HG02870 (cell line): ENCODE measurements around the gene HSPB9.
"Not testable (repeated sequence)": the region's sequence is repeated elsewhere in the genome, so short reads cannot be mapped to it uniquely, and the experiment has no call there.

Experiments used
- ATAC-seq: cut with Tn5 transposase; IDR thresholded peaks from one replicate; pipeline ENCODE4 v1.9.1; 2021; ENCODE audit warnings: mild to moderate bottlenecking, moderate library complexity; ENCODE audit not compliant: unreplicated experiment

HSPB9 gene

DNA sequence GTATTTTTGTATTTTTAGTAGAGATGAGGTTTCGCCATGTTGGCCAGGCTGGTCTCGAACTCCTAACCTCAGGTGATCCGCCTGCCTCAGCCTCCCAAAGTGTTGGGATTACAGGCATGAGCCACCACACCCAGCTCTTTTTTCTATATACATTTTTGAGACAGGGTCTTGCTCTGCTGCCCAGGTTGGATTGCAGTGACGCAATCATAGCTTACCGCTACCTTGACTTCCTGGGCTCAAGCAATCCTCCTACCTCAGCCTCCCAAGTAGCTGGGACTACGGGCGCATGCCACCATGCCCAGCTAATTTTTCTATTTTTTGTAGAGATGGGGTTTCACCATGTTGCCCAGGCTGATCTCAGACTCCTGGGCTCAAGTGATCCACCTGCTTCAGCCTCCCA lies 18.1 kb downstream of the HSPB9 start:
- ATAC-seq, result not testable (repeated sequence)

DNA sequence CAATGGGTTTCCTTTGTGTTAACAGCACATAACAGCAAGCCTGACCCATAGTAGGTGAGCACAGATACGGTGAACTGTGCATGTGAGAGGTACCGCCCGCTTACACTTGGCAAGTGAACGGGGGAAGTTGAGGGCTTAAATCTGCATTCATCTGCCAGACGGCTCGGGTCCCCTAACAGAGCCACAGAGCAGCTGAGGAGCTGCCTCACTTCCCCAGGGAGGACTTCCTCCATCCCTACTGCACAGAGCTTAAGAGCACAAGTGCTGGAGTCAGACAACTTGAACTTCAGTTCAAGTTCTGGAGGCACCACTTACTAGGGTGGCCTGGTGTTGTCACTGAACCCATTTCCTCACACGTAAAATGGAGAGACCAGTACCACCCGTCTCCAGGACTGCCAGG lies 18.8 kb downstream of the HSPB9 start:
- no peak for ATAC-seq

DNA sequence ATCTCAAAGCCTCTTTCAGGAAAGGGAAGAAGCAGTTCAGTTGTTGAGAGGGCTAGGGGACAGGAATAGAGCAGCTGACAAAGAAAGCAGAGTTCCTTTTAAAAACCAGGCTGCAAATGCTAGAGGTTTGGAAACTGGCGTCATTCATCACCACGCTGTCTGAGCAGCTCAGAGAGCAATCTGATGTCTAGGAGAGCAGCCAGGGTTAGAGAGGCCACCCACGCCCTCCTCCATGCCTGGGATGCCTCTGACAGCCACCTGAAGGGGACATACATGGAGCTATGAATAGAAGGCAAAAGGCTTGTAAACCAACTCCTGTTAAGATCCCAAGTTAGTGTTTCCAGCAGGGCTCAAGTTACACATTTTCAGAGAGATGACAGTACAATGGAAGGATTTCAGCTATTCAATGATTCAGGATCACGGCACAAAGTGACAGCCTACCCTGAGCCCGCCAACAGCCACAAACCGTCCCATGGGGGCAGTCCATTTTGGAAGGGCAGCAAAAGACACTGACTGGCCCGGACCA lies 19.8 kb downstream of the HSPB9 start:
- ATAC-seq, result no peak

DNA sequence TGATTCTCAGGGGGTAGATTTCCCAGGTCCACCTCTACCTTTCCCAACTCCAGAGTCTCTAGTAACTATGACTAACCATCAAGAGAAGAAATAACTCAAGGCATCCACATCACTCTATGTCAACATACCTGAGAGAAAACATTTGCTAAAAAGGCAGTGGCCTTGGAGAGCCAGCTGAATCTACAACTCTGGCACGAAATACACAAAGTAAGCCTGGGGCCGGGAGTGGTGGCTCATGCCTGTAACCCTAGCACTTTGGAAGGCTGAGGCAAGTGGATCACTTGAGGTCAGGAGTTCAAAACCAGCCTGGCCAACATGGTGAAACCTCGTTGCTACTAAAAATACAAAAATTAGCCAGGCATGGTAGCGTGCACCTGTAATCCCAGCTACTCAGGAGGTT lies 20.5 kb downstream of the HSPB9 start:
- ATAC-seq, result not testable (repeated sequence)

DNA sequence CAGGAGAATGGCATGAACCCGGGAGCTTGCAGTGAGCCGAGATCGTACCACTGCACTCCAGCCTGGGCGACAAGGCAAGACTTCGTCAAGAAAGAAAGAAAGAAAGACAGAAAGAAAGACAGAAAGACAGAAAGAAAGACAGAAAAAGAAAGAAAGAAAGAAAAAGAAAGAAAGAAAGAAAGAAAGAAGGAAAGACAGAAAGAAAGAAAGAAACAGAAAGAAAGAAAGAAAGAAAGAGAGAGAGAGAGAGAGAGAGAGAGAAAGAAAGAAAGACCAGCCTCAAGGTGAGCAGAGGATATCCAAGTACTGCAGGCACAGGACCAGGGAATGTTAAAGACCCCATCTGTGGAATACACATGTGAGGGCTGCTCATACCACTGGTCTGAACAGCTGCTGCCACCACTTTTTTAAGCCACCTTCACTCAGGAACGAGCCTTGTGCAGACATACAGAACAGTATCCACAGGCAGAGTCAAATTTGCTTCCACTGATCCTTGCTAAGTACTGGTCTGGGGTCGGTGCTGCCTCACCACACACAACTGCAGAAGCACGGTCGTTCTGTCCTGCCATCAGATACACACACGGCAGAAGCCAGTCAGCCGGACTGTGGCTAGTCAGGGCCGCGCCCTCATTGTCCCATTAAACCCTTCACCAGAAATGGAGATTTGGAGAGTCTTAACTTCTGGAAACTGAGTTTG lies 24.5 kb downstream of the HSPB9 start:
- ATAC-seq, result no peak

DNA sequence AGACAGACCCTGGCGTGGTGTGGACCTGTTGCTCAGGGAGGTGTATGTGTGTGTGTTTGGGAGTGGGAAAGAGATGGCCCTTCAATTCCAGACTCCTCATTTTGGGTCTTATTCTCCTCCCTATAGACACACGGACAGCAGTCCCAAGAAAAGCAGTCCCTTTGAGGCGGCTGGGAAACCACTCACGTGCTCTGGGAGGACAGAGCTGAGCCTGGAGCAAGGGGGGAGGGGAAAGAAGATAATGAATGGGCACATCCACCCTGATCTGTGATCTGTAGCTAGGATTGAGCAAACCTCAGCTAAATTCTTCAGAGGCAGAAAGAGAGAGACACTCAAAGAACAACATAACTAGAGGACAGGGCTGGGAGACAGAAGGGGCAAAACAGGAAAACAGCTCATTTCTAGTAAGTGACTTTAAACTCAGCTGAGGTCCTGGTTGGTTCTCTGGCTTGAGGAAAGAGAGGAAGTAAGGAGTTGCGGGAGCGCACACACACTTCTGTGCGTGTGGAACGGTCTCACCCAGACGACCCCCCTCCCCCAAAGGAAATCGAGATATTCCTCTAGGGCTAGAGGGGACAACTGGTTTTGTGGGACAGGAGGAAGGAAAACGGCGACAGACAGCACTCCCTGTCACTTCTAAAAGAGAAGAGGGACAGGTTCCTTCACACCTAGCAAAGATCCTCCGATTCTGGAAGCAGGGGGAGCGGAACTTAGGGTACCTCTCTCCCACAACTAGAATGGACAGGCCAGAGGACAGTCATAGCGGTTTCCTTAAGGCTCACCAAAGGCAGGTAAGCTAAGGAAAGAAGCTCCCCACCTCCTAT lies 31.5 kb downstream of the HSPB9 start:
- ATAC-seq, result no peak

DNA sequence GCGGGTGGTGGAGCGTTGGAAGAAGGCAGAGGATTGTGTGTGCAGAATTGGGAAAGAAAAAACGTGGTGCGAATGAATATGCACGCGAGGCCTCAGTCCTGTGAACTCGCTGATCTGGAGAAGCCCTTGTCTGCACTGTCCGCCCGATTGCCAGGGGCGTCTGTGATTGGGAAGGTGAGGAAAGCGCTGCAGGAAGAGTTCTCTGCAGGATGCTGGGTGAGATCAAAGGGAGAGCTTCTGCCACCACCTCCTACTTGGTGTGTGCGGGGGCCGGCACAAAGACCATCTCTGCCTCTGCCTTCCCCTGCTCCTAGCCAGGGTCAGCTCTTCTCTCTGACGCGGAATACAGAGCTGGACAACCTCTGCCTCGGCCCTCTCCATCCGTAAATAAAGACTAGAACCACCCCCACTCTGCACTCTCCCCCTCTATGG lies 33.0 kb downstream of the HSPB9 start:
- no peak for ATAC-seq

DNA sequence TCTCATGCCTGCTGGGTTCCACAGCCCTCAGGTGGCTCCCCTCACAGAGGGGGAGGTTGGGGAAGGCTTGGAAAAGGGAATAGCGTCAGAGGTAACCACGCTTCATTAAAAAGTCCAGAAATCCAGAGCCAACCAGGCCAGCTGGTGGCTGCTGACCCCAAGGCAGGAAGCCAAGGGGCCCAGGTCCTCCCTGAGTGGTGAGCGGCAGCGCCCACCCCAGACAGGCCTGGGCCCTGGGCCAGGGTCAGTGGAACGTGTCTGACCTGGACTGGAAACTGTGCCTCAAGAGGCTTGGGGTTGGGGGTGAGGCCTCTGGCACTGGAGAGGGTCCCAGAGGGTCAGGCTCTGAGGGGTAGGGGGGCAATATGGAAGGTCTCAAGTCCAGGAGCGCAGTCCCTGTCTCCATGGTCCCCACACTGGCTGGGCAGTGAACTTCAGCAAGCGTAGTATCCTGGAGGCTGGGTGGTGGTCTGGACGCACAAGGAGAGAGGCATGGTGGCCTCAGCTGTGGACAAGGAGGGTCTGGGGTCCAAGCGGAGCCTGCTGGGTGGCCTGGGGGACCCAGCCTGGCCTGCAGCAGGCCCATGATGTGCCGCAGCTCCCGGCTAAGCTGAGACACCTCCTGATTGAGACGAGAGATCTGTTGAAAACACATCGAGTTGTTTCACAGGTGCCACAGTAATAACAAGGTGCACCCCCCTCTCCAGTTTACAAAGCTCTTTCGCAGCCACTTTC lies 37.4 kb downstream of the HSPB9 start:
- no peak for ATAC-seq

DNA sequence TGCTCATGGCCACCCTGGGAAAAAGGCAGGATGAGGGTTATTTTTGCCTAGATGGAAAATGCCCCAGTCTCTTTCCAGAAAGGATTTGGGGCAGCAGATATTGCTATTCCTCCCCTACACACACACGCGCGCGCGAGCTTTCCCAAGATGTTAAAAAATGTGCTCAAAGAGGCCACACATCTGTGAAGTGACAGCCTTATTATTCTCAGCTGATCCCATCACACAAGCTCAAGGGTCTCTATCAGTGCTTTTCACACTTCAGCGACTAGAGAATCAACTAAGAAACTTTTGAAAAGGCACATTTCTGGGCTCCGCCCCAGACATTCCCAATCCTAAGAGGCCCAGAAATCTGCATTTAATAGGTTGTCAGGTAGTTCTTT lies 37.9 kb downstream of the HSPB9 start:
- ATAC-seq, result no peak

DNA sequence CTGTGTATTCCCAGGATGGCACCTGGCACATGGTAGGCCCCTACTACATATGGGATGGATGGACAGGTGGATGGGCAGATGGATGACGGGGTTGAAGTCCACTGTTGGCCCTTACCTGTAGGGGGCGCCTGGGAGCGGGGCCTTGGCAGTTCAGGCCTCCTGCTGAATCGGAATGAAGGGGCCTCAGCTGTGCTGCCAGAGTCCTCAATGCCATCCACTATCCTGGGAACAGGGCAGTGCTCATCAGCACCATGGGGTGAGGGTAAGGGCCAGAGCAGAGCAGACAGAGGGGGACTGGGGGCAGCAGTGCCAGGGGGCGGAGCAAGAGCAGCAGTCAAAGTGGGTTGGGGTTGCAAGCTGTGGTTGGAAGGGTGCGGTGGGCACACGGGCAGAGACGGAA lies 40.5 kb downstream of the HSPB9 start:
- ATAC-seq, result no peak

DNA sequence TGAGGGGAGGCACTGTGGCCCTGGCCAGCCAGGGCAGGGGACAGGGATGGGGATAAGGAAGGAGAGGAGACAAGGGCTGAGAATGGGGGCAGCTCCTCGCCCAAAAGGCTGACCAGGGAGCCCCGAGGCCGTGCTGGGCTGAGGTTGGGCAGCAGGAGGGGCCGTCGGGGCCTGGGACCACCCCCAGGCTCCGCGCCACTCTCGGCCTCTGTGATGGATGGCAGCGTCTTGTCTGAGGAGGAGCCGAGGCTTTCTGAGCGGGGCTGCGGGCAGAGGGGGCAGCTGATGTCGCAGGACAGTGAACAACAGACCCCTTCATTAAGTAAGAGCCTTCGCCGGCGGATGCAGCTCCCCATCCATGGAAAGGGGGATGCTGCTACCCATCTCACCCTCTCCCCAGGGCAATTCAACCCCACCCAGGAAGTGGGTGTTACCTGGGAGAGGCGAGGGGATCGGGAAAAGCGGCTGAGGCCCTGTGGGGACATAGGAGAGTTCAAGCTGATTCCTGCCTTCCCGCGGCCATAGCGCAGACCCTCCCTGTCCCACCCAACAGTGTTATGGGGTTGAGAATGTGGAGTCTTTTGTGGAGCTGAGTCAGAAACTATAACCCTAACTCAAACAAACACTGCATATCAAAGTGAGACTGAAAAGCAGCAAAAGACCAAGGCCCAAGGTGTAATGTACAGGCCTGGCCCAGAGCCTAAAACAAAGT lies 41.2 kb downstream of the HSPB9 start:
- ATAC-seq, result no peak

DNA sequence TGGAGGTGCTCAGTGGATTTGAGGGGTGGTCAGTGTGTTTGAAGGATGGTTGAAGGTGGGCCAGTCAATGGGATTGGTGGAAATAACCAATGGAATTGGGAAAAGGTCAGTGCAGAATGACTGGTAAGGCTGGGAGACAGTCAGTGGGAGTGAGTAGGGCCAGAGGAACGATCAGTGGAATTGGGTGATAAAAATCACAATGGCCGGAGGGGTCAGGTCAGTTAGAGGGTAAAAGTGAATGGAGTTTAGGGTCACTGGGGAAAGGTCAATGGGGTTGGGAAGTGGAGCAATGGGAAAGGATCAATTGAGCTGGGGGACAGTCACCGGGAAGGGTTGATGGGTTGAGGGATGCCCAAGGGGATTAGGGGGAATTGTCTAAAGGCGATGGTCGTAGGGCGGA lies 43.1 kb downstream of the HSPB9 start:
- no peak for ATAC-seq

DNA sequence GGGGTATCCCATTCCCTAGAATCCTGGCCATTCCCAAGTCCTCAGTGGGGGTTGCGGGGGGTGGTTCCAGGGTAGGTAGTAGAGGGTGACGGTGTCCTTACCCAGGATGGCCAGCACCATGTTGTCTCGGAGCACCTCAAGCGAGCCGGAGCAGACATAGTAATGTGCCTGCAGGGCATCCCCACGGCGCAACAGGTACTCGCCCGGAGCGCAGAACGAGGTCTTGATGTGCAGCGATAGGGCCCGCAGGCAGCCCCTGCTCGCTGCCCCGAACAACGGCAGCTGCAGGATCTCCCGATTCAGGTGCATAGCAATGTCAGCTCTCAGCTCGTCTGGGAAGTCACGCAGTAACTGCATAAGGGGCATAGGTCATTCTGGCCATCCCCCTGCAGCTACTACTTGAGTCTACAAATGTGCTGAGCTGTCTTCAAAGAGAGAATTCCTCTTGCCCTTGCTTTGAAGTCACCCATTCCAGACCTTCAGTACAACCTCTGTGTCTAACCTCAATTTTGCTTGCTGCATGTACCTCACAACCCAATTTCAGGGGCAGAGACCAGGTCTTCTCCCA lies 43.7 kb downstream of the HSPB9 start:
- no peak for ATAC-seq

DNA sequence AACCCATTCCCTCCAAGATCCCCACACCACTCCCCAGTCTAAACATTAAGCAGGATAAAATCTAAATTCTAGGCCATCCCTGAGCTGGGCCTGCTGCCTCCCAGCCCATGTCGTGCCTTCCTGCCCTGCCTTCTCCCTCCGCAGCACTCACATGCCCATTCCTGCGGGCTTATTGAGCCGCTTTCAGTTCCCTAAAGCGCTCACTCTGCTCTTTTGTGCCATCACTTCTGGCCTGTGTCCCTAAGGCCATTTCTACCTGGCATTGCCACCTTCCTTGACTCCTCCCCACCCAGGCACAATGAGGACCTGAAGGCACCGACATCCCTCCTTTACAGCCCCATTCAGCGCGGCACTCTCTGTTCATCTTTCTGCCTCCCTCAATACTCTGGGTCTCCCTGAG lies 45.2 kb downstream of the HSPB9 start:
- ATAC-seq, result no peak

DNA sequence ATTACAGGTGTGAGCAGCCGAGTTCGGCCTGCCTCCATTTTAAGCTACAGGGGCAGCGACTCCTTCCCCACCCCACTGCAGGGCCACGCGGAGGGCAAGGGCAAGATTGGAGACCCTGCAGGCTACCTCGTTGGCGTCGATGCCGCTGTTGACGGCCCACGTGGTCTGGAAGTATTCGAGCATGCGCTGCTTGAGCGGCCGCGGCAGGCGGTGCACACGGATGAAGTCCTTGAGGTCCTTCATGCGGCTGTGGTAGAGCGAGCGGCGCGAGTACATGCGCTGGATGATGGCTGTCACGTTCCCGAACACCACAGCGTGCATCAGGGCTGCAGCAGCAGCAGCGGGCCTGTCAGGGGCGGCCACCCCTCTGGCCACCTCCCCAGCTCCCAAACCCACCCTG lies 46.7 kb downstream of the HSPB9 start:
- no peak for ATAC-seq

DNA sequence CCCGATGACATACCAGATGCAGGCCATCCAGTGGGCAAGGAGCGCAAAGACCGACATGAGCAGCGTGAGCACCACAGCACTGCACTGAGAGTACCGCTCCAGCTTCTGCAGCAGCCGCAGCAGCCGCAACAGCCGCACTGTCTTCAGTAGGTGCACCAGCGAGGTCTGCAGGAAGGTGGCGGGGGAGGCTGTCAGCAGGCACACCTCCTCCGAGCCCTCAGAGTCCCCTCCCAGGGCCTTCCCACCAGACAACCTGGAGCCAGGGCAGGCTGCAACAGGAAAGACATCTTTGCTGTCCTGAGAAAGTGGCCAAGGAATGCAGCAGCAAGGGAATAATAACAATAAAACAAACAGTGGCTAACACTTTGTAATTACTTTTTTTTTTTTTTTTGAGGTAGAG lies 49.2 kb downstream of the HSPB9 start:
- ATAC-seq, result no peak
